Astrocyte (in vitro differentiated cells and primary cell): ENCODE results near the gene ZNF787.

ENCODE experiments used
- EZH2 ChIP-seq: IDR thresholded peaks from 2 replicates; pipeline ENCODE4 v1.6.1; 2012; ENCODE audit warnings: mild to moderate bottlenecking, low read length, inconsistent platforms; ENCODE audit not compliant: insufficient read depth
- TF ChIP-seq, protein P1 (sequence below): IDR thresholded peaks from 2 replicates; pipeline ENCODE4 v1.5.1; 2011; ENCODE audit warnings: low read depth, mild to moderate bottlenecking, inconsistent platforms, low read length, moderate library complexity; ENCODE audit not compliant: insufficient read depth

DNA sequence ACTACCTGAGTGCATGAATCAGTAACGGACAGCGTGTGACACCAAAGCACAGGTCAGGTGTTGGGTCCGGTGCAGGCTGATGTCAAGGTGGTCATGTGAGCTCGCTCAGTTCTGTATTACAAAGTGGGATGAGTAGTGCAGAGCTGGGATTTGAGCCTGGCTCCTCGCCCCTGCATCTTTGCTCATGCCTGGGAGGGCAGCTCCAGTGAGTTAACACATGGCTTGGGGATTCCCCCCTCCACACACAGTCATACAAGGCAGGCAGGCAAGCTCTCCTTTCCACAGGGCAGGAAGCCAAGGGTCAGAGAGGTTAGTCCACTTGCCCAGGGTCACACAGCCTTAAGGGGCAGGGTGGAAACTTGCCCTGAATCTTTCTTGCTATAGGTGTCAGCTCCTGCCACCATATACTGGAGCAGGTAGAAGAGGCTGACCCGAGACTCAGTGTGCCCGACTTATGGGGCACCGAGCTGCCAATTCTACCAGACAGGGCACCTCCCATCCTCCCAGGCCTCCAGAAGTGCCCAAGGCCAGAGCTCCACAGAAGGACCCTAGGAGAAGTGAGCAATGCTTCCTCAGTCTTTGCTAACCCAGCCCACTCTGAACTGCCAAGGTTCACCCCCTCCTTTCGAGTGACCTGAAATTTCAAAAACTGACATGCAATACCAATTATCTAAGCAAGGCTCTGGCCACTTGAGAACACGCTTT, 35.4 kb downstream of the ZNF787 start:
- TF ChIP-seq, protein P1, sequence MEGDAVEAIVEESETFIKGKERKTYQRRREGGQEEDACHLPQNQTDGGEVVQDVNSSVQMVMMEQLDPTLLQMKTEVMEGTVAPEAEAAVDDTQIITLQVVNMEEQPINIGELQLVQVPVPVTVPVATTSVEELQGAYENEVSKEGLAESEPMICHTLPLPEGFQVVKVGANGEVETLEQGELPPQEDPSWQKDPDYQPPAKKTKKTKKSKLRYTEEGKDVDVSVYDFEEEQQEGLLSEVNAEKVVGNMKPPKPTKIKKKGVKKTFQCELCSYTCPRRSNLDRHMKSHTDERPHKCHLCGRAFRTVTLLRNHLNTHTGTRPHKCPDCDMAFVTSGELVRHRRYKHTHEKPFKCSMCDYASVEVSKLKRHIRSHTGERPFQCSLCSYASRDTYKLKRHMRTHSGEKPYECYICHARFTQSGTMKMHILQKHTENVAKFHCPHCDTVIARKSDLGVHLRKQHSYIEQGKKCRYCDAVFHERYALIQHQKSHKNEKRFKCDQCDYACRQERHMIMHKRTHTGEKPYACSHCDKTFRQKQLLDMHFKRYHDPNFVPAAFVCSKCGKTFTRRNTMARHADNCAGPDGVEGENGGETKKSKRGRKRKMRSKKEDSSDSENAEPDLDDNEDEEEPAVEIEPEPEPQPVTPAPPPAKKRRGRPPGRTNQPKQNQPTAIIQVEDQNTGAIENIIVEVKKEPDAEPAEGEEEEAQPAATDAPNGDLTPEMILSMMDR: no peak
- no peak for TF ChIP-seq EZH2
